Measurements from ENCODE around the gene SPPL3.
"Not testable (repeated sequence)": the region's sequence is repeated elsewhere in the genome, so short reads cannot be mapped to it uniquely, and the experiment has no call there.

SPPL3 gene

GRCh38 chr12:120817559-120818330 lies 86.4 kb downstream of the SPPL3 start:
- DNase-seq (ENCODE audit: low read depth), result no peak

DNA sequence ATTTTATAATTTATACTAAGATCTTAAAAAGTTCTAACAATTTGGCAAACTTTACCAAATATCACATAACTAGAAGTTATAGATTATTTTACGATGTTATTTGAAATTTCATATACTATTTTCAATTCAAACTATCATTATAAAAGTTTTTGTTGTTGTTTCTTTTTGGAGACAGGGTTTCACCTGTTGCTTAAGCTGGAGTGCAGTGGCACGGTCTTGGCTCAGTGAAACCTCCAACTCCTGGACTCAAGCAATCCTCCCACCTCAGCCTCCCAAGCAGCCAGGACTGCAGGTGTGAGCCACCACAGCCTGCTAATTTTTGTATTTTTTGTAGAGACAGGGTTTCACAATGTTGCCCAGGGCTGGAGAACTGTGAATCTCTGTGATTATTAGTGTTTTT lies 87.8 kb downstream of the SPPL3 start:
- no peak for DNase-seq (ENCODE audit: low read depth)

- DNase-seq (ENCODE audit: low read depth), result no peak
These were observed 89.2 kb downstream of the SPPL3 start for GRCh38 chr12:120814903-120815429.

- DNase-seq (ENCODE audit: low read depth), result no peak
These were observed 89.8 kb downstream of the SPPL3 start for GRCh38 chr12:120814203-120814902.

DNA sequence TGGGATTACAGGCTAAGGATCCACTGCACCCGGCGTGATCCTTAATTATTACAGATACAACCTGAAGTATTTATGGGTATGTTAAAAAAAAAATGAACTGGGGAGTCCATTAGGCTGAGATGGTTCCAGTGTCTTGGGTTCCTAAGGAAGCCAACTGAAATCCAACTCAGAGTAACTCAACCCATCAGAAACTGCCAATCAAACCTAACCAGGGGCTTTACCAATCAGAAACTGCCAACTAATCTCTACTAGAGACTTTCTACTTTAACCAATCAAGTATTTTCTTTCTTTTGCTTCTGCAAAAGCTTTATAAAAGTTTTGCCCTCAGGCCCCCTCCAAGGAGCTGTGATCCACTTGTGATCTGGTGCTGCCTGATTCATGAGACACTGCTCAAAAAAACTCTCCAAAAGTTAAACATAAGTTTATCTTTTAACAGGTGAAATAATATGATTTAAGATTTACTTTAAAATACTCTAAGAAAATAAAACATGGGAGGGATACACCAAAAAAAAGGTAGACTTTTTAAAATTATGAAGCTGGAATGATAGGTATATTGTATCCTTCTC lies 90.5 kb downstream of the SPPL3 start:
- no peak for DNase-seq (ENCODE audit: low read depth)

DNA sequence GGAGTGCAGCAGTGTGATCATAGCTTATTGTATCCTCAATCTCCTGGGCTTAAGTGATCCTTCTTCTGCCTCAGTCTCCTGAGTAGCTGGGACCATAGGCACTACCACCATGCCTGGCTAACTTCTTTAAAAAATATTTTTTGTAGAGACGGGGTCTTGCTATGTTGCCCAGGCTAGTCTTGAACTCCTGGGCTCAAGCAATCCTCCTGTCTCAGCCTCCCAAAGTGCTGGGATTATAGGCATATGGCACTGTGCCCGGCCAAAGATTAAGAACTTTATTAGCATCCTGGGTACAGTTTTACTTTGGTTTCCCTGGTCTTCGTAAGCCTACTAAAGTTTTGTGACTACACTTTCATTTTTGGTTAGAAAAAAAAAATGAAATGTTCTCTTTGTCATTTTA lies 94.1 kb downstream of the SPPL3 start:
- no peak for DNase-seq (ENCODE audit: low read depth)

- no peak for DNase-seq (ENCODE audit: low read depth)
These were observed 99.7 kb downstream of the SPPL3 start for GRCh38 chr12:120804428-120804827.

- no peak for DNase-seq (ENCODE audit: low read depth)
These were observed 103.0 kb downstream of the SPPL3 start for GRCh38 chr12:120801146-120801545.

- DNase-seq (ENCODE audit: low read depth), result peak; percentile 32
These were observed 103.5 kb downstream of the SPPL3 start for GRCh38 chr12:120800665-120801064.

GRCh38 chr12:120799243-120800045 lies 104.7 kb downstream of the SPPL3 start:
- DNase-seq (ENCODE audit: low read depth), result peak; percentile 27

- no peak for DNase-seq (ENCODE audit: low read depth)
These were observed 105.5 kb downstream of the SPPL3 start for GRCh38 chr12:120798696-120799095.

GRCh38 chr12:120797677-120798642 lies 106.2 kb downstream of the SPPL3 start:
- no peak for DNase-seq (ENCODE audit: low read depth)

DNA sequence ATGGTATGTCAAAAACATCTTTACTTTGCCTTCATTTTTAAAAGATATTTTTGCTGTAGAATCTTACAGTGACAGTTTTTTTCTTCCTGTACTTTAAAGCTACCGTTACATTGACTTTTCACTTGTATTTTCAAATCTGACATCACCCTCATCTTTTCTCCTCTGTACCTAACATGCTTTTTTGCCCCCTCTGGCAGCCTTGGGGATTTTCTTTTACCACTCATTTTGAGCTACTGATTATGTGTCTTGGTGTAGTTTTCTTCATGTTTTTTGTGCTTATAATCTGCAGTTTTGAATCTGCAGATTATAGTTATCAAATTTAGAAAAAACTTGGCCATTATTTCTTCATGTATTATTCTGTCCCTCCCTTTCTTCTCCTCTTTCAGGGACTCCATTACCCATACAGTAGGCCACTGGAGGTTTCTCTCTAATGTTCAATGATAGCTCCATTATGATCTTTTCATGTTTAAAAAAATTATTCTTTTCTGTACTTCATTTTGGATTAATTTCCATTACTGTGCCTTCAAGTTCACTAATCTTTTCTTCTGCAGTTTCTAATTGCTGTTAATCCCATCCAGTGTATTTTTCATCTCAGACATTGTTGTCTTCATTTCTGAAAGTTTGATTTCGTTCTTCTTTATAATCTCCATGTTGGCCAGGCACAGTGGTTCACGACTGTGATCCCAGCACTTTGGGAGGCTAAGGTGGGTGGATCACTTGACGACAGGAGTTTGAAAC lies 108.5 kb downstream of the SPPL3 start:
- no peak for DNase-seq (ENCODE audit: low read depth)

- no peak for DNase-seq (ENCODE audit: low read depth)
These were observed 110.8 kb downstream of the SPPL3 start for GRCh38 chr12:120793357-120793756.

- DNase-seq (ENCODE audit: low read depth), result not testable (repeated sequence)
These were observed 111.7 kb downstream of the SPPL3 start for GRCh38 chr12:120792456-120792855.

DNA sequence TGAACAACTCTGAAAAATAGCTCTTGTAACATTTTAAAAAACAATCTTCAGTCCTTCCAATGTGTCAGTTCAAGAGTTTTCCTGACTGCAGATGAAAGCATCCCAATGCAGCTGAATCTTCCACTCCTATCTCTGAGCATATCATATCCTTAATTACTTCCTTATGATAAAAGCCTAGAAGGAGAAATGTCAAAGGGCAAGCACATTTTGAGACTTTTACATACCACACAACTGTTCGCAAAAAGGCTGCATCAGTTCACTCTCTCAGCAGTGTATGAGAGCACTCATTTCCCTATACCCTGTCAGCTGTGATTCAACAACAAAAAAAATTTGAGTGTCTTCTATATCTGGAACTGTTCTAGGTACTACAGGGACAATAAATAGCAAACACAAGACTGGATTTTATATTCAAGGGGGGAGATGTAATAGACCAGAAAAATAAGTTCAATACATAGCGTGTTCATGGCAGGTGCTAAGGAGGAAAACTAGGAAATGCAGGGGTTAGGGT lies 112.4 kb downstream of the SPPL3 start:
- DNase-seq (ENCODE audit: low read depth), result no peak

DNA sequence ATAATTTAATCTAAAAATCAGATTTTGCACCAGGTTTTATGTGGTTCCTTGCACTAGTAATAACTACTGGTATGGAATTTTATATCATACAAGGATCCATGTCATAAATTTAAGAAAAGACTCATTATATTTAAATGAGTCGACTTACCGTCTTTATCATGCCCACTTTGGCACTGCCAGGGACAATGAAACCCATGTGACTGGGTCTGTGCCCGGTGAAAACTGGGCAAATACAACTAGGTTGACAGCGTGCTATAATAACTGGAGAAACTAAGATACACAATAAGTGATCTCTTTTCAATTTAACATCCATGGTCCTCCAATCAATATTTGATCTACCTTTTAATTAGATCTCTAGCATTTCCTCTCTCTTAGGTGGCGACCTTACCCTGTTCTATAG lies 114.0 kb downstream of the SPPL3 start:
- no peak for DNase-seq (ENCODE audit: low read depth)

DNA sequence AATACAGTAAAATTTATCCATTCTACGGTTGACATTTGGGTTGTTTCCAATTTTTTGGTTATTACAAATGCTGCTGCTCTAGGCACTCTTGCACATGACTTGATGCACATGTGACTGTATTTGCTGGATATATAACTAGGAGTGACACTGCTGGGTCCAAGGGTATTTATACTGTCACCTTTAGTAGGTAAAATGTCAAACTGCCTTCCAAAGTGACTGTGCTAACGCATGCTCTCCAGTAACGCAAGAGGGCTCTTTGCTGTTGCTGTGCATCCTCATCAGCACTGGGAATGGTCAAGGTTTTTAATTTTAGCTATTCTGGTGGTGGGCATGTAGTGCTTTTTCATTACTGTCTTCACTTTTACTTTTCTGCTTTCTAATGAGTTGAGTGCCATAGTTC lies 116.3 kb downstream of the SPPL3 start:
- DNase-seq (ENCODE audit: low read depth), result no peak

DNA sequence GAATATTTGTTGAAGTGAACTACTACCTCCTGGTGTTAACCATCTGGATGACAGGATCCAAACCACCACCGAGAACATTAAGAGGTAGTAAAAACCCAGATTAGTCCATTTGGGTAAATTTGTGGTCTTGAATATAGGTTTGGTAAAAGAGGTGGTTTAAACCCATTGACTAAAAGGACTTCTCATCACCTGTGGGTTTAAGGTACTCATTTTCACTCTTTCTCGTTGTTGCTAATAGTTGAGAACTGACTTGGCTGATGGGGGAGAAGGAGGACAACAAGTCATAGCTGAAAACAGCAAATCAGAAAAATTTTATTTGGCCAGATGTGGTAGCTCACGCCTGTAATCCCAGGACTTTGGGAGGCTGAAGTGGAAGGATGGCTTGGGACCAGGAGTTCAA lies 119.4 kb downstream of the SPPL3 start:
- DNase-seq (ENCODE audit: low read depth), result no peak

DNA sequence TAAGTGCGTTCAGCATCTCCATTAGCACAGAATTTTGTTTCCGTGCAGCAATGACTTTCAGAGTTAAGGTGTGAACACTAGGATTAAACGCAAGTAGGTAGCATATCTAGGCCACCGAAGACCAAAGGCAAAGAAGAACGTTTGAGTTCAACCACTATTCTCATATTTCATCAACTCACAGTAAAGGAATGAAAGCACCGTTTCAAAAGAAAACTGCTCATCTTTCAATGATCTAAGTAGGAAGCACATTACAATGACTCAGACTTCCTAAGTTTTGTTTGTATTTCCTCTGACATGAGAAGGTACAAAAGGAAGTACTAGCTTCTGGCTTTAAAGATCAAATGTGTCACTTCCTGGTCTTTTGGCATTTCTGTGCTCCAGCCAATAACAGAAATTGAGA lies 121.0 kb downstream of the SPPL3 start:
- DNase-seq (ENCODE audit: low read depth), result peak; percentile 87

Measured in iris pigment epithelial cell (primary cell).